ENCODE data around the gene TACR1.
"Not testable (repeated sequence)": the region's sequence is repeated elsewhere in the genome, so short reads cannot be mapped to it uniquely, and the experiment has no call there.

Gene TACR1

DNA sequence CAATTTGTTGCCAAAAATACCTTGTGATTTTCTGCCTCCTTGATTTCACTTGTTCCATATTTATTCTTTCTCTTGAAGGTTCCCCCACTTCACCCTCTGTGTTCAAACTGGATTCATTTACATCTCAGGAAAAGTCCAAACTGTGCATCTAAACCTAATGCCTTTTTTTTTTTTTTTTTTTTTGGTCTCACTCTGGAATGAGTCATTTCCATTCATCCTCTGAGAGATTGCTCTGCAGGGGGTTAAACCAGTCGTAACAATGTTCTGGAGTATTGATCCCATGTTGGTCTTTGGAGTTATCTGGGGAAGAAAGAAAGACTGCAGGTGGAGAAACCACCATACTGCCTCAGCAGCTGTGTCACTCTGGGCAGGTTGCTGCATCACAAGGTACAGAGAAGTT, 119.7 kb downstream of the TACR1 start:
- DNase-seq: no peak

DNA sequence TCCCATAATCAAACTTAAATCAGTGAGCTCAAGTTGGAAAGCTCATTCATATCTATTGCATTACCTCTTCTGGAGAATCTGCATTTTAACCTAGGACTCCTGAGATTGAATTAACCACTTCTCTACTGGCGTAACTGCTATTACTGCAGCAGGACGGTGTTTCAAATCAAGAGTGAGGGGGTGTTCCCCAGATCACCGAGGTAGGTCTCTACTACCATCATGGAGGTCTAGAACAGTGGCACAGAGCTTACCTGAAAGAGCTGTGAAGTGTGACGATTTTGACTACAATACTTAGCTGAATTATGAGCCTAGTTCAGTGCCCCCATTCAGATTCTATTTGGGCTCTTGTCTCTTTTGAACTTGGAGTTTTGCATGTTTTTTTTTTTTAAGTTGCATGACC, 121.4 kb downstream of the TACR1 start:
- DNase-seq: no peak

DNA sequence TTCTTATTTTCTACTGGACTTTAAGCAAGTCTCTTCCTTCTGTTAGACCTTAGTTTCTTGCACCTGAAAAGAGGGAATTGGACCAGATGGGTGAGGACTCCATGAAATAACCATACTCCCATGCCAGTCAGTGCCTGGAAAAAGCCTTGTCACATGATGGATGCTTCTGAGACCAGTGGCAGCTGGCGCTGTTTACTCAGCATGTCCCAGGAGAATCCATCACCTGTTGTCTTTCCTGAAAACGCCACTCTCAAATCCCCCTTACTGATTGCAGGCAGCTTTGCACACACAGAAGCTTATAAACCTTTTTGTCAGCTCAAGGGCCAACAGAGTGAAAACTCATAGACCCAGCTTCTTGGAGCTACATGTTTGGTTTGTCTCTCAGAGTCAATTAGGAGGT, 123.2 kb downstream of the TACR1 start:
- DNase-seq: no peak

DNA sequence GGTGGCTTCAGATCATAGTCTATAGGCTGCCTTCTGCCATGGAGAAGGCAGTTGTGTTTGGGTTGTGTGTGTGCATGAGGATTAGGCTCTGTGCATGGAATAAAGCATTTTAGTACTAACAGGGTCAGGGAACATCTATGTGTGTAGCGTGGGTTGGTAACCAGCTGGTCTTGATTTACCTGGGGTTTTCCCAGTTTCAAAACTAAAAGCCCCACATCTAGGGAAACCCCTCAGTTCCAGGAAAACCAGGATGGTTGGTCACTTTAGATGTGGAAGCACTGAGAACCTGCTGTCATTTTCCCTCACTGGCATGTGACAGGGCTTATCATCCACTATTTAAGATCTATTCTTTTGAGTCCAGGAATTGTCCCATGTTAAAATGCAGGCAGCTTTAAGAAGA, 124.6 kb downstream of the TACR1 start:
- no peak for DNase-seq

DNA sequence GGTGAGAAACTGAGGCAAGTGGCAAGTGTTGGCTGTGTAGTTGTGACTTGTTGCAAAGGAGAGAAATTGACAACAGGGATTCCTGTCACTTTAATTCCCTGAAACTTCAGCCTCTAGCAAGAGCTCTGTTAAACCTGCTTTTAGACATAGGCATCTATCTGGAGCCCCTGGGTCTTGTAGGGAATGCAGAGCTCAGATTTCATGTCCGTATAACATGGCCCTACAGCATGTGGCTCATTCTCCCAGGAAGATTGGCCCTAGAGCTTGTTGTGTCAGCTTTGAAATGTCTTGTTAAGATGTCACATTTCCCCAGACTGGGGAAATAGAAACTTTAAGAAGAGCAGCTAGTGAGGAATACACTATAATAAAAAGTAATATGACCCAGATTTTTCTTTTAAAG, 125.1 kb downstream of the TACR1 start:
- no peak for DNase-seq

DNA sequence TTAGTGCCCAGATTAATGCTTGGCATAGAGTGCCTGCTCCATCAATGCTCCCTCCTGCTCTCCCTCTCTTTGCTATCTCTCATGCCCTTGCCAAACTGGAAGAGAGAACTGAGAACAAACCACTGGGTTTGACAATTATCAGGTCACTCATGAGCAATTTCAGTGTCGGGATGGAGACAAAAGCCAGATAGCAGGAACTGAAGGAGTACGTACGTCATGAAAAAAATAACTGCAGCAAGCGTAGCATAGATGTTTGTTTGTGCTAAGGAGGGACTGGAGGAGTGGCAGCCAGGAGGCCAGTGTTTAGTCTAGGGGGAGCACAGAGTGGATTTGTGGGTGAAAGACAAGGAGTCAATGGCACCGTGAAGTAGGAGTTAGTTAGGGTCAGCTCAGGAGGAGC, 127.6 kb downstream of the TACR1 start:
- no peak for DNase-seq

DNA sequence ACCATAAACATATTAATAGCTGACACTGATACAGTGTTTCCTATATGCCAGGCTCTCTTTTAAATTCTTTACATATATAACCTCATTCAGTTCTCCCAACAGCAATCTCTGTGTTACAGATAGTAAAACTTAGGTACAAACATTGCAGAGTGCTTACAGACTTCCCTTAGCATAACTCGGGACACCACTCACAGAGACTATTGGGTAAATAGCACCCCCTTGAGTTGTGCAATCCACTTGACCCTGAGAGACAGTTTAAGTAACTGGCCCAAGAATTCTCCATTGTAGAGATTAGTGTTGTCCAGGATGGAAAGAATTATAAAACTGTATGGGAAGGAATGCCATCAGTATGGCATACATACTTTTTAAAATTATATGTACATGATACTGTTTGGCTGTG, 130.8 kb downstream of the TACR1 start:
- DNase-seq: no peak

DNA sequence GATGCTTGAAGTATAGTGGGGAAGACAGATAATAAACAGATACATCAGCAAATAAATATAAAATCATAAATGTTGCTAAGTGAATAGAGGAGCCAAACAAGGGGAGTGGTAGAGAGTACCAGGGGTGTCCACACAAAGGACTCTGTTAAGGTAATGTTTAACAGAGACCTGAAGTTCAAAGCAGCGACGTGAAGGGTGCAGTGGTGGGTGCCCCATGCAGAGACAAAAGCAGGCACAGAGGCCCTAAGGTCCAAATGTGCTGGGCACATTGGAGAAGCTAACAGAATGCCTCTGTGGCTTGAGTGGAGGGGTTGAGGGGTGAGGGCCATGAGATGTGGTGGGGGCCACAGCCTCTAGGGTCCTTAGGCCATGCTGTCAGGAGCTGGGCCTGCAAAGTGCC, 131.8 kb downstream of the TACR1 start:
- no peak for DNase-seq

DNA sequence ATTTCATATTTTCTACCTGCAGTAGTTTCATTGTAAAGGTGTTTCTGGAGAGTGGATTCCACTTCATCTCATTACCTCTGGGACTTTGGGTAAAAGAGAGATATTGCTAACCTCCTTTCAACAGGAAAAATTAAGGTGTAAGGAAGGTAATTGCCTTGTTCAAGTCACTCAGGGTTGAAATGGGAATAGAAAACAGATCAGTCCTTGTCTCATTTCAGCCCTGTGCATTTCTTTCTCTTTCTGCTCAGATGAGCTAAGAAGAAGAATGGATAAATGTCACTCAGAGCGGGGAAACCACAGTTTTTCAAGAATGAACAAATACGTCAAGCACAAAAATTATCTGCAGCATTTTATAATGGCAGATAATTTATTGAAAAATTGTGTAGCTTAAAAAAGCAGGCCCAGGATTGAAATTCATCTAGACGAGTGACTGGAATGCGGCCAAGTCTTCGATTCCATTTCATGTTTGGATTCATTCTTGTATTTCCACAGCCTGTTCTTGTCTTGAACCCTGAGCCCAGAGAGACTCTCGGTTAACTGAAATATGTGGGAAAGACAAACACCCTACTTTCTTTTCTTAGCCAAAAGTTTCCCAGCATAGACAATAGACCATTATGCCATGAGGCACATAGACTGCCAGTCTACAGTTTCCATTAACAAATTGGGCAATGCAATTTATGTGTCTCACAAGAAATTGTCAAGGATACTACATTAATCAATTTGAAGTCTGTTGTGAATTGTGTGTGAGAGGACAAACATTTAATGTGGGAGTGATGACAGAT, 133.0 kb downstream of the TACR1 start:
- no peak for DNase-seq

DNA sequence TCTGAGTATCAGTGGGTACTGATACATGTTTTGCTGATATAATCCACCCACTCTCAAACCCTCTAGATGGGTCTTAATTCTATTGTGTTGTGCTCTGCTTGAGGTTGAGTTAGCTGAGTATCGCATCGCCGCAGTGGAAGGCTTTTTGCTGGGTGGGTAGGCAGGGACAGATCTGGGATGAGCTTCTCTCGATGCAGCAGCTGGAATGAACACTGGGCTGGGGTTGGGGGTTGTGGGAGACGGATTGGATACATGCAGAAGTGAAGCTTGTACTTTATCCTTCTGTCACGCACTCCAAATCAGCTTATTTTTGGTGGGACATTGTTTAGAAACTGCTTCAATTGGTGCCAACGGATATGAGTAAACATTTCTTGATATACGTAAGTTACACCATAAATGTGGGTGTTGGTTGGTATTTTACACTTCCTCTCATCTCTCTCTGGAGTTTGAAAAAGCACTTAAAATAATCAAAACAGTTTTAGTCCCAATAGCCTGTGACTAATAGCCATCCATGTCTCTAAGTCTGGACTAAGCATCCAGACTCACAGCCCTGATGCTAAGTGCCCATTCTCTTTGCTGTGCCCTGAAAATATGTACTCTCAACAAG, 133.8 kb downstream of the TACR1 start:
- no peak for DNase-seq

DNA sequence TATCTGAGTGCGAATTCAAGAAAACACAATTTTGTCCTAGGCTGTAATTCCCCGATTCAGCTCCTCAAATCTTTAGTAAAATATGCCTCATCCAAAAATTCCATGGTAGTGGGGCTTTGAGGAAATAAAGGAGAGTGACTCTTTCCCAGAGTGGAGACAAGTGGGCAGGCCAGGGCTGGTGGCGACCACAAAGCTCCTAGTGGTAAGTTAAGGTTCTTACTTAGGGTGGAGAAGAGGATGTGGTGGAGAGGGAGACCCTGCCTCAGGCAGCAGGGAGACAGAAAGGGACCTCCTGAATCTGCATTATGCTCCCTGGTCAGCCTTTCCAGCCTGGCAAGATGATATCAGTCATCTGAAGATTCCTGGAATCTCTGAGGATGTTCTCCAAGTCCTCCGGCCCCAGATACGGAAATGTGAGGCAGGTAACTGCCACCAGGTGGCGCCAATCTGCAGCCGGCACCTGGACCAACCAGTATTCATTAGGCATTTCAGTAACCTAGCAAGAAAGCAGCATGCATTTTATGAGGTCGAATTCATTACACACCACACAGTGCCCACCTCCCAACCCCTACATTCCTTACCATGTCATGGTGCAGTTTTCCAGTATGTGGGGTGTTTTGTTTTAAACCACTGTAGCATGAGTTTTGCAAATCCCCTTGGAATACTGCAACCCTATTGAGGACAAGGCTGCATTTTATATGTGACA, 134.5 kb downstream of the TACR1 start:
- DNase-seq: peak; percentile 38 to 44

DNA sequence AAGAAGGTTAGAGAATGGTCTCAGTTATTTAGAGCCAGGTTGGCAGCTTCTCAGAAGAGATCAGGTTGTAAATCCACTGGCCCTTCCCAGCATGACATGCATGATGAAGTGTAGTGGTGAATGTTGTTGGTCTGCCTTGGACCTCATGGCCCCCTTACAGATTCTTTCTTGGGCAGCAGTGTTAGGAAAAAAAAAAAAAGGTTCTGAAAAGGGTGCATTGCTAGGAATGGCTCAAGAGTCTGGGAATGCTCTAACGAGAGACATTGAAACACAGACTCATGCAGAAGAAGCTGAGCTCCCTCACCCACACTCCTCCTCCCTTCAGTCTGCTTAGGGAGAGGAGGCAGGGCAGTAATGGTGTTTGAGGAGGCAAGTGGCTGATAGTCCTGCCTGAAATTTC, 135.4 kb downstream of the TACR1 start:
- DNase-seq: no peak

DNA sequence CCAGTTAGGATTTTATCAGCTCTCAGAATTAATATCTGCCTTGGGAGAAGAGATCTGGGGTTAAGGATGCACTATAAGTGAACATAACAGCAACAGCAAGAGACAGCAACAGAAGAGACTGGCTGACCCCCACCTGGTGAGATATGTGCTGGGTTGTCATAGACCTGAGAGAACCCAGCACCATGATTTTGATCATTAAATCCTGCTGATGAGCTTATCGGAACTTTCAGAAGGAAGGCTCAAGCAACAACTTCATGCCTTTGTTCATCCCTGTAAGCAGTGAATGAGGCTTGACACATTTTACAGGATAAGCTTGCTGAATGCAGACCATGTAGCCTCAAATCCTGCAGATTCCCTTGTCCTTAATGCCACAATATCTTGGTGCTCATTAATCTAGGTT, 140.9 kb downstream of the TACR1 start:
- DNase-seq: no peak

DNA sequence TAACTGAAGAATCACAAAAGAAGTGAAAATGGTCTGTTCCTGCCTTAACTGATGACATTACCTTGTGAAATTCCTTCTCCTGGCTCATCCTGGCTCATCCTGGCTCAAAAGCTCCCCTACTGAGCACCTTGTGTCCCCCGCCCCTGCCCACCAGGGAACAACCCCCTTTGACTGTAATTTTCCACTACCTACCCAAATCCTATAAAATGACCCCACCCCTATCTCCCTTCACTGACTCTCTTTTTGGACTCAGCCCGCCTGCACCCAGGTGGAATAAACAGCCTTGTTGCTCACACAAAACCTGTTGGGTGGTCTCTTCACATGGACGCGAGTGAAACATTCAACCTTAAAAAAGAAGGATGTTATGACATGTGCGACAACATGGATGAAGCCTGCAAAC, 142.2 kb downstream of the TACR1 start:
- not testable (repeated sequence) for DNase-seq

DNA sequence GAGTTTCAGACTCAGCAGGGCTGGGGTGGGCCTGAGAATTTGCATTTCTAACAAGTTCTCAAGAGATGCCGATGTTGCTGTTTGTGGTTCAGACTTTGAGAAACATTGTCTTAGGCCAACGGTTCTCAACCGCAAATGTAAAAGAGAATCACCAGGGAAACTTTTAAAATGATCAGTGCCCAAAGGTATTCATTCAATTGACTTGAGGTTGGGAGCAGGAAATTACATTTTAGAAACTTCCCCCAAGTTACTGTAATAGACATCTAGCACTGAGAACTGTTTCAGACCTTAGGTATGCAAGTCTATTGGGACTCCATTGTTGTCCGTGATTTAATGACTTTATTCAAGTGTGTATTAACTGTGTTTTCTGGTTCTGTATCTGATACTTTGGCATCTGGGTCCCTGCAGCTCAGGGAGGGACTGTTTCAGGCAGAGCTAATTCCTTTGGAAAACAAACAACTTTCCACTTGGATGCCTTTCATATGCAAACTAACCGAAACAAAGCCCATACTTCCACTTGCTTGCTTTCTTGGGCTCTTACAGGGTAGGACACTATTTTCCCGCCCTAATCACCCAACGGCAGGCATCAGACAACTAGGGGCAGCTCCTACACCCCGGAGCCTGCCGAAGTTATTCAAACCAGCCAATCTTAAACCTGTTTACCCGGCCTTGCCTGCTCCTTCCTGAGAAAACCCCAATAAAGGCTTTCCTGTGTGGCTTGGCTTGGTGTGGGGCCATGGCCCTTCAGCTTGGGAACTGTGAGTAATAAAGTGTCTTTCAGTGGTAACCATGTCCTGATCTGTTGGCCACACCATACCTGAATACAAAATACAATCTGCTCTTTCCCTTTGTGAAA, 143.3 kb downstream of the TACR1 start:
- no peak for DNase-seq

DNA sequence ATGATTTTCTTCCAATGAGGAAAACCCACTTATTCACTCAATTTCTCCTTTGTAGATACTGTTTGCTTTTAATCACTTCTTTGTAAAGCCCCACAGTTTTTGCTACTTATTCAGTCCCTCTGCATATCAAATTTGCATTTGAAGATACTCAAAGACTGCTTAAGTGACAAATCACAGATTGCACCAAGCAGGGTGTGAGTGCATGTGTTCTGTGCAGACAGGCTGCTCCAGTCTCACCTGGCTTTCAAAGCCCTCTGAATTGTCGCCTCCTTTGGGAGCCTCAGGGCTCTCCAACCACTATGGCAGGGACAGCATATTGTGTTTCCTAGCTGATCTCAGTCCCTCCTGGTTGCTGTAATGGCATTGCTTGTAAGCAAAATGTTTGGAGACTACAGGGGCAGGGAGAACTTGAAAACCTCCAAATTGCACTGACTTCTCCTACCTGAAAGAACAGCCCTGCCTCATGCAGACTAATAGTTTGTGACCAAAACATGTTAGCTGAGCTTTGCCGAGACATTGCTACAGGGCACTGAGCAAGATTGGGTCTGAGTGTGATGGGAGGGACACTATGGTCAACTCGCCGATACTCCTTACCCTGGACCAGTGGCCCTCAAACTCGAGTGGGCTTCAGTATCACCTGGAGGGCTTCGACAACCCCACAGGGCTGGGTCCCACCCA, 144.0 kb downstream of the TACR1 start:
- DNase-seq: no peak

DNA sequence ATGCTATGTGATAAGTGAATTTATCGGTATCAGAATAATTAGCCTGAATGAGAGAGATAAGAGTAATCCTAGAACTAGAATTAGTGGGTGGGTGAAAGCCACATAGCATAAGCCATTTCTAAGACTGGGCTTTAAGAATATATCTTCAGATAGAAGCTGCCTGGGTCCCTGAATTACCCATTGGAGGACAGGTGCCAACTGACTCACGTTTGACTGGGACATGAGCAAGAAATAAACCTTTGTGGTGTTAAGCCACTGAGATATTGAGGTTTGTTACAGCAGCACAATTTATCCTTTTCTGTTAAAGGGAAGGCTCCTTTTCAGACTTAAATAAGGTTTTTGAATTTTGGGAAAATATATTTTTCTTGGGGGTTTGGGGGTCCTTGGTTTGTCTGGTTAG, 145.0 kb downstream of the TACR1 start:
- DNase-seq: no peak

DNA sequence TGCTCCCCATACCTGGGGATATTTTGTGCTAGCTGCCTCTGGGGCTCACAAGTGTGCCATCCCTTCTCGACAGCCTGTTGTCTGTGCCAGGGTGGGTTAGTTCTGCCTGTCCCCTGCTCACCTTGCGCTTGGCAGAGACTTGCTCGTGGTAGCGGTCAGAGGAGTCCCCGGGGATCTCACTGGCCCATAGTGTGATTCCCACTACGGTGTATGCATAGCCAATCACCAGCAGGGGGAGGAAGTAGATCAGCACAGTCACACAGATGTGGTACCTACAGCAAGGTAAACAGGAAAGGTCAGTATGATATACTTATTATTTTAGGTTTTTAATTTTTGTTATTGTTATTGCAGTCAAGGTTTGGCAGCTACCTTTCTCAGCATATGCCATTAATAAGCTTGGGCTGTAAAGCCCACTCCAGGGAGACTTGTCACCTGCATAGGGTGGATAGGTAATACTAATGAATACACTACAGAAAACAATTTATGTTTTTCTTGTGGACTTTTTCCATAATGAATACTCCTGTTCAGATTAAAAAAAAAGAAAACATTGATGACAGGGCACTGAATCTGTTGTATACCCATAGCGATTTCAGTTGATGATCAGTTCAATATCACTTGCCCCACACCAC, 145.7 kb downstream of the TACR1 start:
- DNase-seq: peak; percentile 38 to 45

DNA sequence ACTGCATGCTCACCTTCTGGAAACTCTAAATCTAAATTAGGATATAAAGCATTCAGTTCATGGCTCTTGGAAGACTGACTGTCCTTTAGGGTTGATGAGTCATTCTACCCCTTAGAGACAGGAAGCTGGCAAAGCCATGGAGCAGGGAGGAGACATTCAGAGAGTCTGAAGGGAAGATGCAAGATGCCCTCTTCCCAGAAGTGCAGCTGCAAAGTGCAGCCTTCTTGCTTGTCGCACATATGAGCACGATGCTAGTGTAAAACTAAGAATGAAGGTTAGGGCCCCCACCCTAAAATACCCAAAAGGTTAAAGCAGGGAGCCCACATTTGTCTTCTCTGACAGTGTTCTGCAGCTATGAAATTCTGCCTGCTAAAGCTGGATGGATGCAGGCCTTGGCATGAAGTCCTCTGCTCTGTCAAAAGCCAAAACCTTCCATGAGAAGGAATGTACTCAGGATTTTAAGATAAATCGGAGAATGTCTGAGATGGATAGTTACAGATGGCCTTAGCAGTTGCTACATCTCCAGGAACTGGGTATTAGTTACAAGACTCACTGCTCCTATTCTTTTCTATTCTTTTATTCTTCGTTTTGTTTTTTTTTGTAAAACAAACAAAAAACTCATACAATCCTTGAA, 151.2 kb downstream of the TACR1 start:
- DNase-seq: peak; percentile 16 to 34

DNA sequence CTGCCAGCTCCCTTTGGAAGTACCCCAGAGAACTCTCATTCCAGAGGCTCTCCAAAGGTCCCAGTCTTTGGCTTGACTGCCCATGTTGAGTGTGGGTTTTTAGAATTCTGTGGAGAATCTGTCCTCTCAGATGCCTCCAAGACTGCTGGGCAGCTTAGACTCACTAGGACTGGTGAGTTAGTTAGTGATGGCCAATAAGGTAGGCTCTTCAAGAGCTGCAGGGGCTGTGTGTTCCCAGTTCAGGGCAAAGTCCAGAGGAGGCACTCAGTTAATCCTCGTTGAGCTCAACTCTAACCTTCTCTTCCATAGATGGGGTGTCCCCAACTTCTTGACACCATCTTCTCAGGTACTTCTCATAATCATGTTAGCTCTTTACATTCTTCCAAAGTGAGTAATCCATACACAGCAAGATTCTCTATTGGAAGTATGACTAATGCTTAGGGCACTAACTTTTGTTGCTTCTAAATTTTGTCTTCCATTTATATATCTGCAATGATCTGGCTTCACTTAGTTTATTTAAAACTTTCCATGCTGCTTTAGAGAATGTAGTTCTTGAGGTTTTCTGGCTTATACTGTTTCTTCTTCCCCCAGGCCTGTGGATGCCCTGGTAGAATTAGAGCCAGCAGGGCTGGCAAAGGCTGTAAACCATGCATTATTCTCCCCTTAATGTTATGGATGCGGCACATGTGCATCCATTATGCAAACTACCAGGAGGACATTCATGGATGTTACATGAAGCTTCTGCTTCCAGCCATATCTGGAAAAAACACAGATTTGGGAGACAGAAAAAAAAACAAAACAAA, 151.9 kb downstream of the TACR1 start:
- DNase-seq: no peak

DNA sequence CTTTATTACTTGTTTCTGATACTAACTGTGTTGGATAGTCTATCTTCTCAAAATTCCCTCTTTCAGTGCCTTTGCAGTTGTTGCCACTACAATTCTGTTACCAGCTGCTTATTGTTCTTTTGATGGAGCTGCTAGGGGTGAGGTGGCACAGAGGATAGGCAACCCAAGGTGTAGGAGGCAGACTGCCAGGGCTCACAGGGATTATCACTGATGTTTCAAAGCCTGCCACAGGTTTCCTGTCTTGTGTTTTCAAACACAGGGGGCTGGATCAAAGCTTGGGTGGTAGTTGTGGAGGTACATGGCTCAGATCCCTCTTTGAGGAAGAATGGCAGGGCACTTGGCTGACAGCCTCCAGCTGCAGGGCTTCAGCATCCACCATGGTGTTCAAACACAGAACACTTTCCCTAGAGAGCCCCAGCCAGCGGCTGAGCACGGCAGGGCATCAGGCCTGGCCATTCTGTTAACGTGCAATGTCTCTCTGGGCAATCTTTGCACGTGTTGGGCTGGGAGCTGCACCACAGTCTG, 153.7 kb downstream of the TACR1 start:
- no peak for DNase-seq

Measured in Kasumi-1 (cell line).